K562 (cell line): ENCODE data around the gene WDR47. TPM values are rescaled to one million over a fixed set of nuclear protein-coding genes. Genes with fewer than 3 reads are reported as not detected.
A peak's percentile ranks its signal among the peaks of the same experiment; 100 is the strongest.

Experiments
- ATAC-seq: fragments of 200-7000 bp; cut with Tn5 transposase; 3 replicates; pipeline ENCODE4 v1.9.1; 2020; ENCODE audit warnings: moderate library complexity
- Bru-seq: library from RNA; stranded (reverse); fragments of 400-500 nt; gene quantifications from one replicate; lab custom pipeline; 2021; lab: Mats Ljungman, UMichigan
- BruChase-seq, 2 experiments: library from RNA; stranded (reverse); fragments of 400-500 nt; gene quantifications; one replicate each; lab custom pipeline; 2021; lab: Mats Ljungman, UMichigan
- BruUV-seq: library from RNA; stranded (reverse); fragments of 400-500 nt; replicated peaks from 2 replicates; lab custom pipeline; 2021; lab: Mats Ljungman, UMichigan
- CTCF ChIA-PET: fragments of 300-600 bp; formaldehyde crosslinking; extraction: SDS; loops from one replicate; lab custom pipeline; 2021; ENCODE audit warnings: low intra/inter-chr PET ratio; lab: Yijun Ruan, JAX
- POLR2A ChIA-PET: fragments of 300-600, 350-650 bp; sonication (Branson Sonifier 250); formaldehyde crosslinking; extraction: SDS; loops from one replicate; lab custom pipeline; 2021; ENCODE audit warnings: antibody characterized with exemption, inconsistent platforms; lab: Yijun Ruan, JAX
- DNase-seq, 4 experiments: peaks; one replicate each; pipeline versions ENCODE4 v3.0.0 to v3.0.0-alpha.2; 2011 to 2018; ENCODE audit warnings: low spot score in 3 of 4, mixed read lengths in 3 of 4; ENCODE audit errors: extremely low read depth in 1 of 4
- FAIRE-seq: peaks from 2 replicates; lab custom pipeline; 2011; peaks lifted over from hg19 to GRCh38; lab: Jason Lieb, UNC
- H2AFZ ChIP-seq: 2 replicates; pipeline ENCODE4 v1.6.0; 2011; ENCODE audit warnings: low read depth, low read length, control low read depth, inconsistent platforms
- H3K27ac ChIP-seq: fragments of 200-600 bp; 3 replicates; pipeline ENCODE4 v1.8.0; 2011; ENCODE audit warnings: low read depth, mild to moderate bottlenecking, control low read depth, inconsistent platforms, low read length, moderate library complexity, mixed read lengths; ENCODE audit errors: extremely low read depth
- H3K27me3 ChIP-seq, 2 experiments: fragments of 300-600 bp in 1 of 2; 2 replicates in 1 of 2; 3 replicates in 1 of 2; pipeline versions ENCODE4 v1.6.0 to v1.8.0; 2011; ENCODE audit warnings: inconsistent platforms in 2 of 2, low read length in 2 of 2, mild to moderate bottlenecking in 1 of 2, mixed read lengths in 1 of 2, moderate library complexity in 1 of 2; ENCODE audit not compliant: control insufficient read depth in 2 of 2, insufficient read depth in 2 of 2
- H3K36me3 ChIP-seq: fragments of 300-600 bp; 3 replicates; pipeline ENCODE4 v1.8.0; 2011; ENCODE audit warnings: mild to moderate bottlenecking, low read length, inconsistent platforms; ENCODE audit not compliant: control insufficient read depth, insufficient read depth
- H3K4me1 ChIP-seq, 2 experiments: fragments of 200-600 bp in 1 of 2; replicated peaks in 1 of 2; 2 replicates in 1 of 2; 3 replicates in 1 of 2; pipeline versions ENCODE4 v1.5.1 to v1.8.0; 2011; ENCODE audit warnings: inconsistent platforms in 2 of 2, low read length in 2 of 2, mild to moderate bottlenecking in 1 of 2, mixed read lengths in 1 of 2, moderate library complexity in 1 of 2; ENCODE audit not compliant: control insufficient read depth in 2 of 2, insufficient read depth in 2 of 2
- H3K4me2 ChIP-seq: 2 replicates; pipeline ENCODE4 v1.6.1; 2011; ENCODE audit warnings: low read length, control low read depth, inconsistent platforms, mixed read lengths; ENCODE audit not compliant: insufficient read depth
- H3K4me3 ChIP-seq: fragments of 200-600 bp; sonication (generic), shearing (Covaris generic); 2 replicates; pipeline ENCODE4 v1.5.1; 2016; ENCODE audit warnings: control low read depth, inconsistent platforms
- H3K79me2 ChIP-seq: fragments of 200-600 bp; 3 replicates; pipeline ENCODE4 v1.8.0; 2011; ENCODE audit warnings: low read length, inconsistent platforms; ENCODE audit not compliant: control insufficient read depth, insufficient read depth
- H3K9ac ChIP-seq, 2 experiments: 2 replicates each; pipeline versions ENCODE4 v1.6.0 to v1.6.1; 2011; ENCODE audit warnings: low read depth in 2 of 2, low read length in 2 of 2, control low read depth in 1 of 2, inconsistent platforms in 1 of 2, mild to moderate bottlenecking in 1 of 2, mixed read lengths in 1 of 2; ENCODE audit not compliant: insufficient read depth in 1 of 2
- H3K9me1 ChIP-seq: one replicate; pipeline ENCODE4 v1.6.0; 2011; ENCODE audit warnings: inconsistent platforms, mild to moderate bottlenecking, low read length, moderate library complexity; ENCODE audit not compliant: control insufficient read depth, insufficient read depth
- H3K9me3 ChIP-seq: replicated peaks from 2 replicates; pipeline ENCODE4 v1.5.1; 2011; ENCODE audit warnings: low read depth, low read length, inconsistent platforms; ENCODE audit not compliant: control insufficient read depth, insufficient read depth
- H4K20me1 ChIP-seq: replicated peaks from 2 replicates; pipeline ENCODE4 v1.6.1; 2011; ENCODE audit warnings: low read length, inconsistent platforms, mixed read lengths; ENCODE audit not compliant: control insufficient read depth, insufficient read depth
- EP300 ChIP-seq: IDR thresholded peaks from 2 replicates; pipeline ENCODE4 v1.6.1; 2012; ENCODE audit warnings: low read length, improper control_type of control experiment
- HCFC1 ChIP-seq: IDR thresholded peaks from 2 replicates; pipeline ENCODE4 v1.6.1; 2012; ENCODE audit warnings: low read depth, low read length, improper control_type of control experiment
- MTA3 ChIP-seq: fragments of 450-650 bp; formaldehyde crosslinking; IDR thresholded peaks from 2 replicates; pipeline ENCODE4 v1.6.1; 2017; ENCODE audit warnings: mild to moderate bottlenecking, borderline replicate concordance
- NCOA6 ChIP-seq: fragments of 450-650 bp; IDR thresholded peaks from 2 replicates; pipeline ENCODE4 v1.6.1; 2017; ENCODE audit warnings: mild to moderate bottlenecking
- POLR2A ChIP-seq: fragments of 450-650 bp; conservative IDR thresholded peaks from 2 replicates; pipeline ENCODE4 v1.6.1; 2016
- TEAD2 ChIP-seq: fragments of 450-650 bp; IDR thresholded peaks from 2 replicates; pipeline ENCODE4 v1.6.1; 2016; ENCODE audit warnings: missing genetic modification characterization, control low read depth, missing compliant biosample characterization
- TRIM24 ChIP-seq, 2 experiments: fragments of 450-650 bp; IDR thresholded peaks; 2 replicates each; pipeline ENCODE4 v1.6.1; 2016
- ZNF655 ChIP-seq: fragments of 250-450 bp; sonication (Bioruptor Pico); IDR thresholded peaks from 2 replicates; pipeline ENCODE4 v1.5.0; 2021
- WGBS: fragments of 100-300 bp; shearing (Covaris generic); methylation state at CpG from one replicate; pipeline ENCODE4 v1.1.6; 2016; ENCODE audit warnings: low coverage, mixed read lengths; ENCODE audit not compliant: insufficient coverage; ENCODE audit errors: missing lambda C conversion rate; 5-methylcytosine and 5-hydroxymethylcytosine counted together
- in situ Hi-C: fragments of 300-500 bp; cut with MboI; formaldehyde crosslinking; loops from 4 replicates; pipeline ENCODE4 v1.15.0; 2018; ENCODE audit warnings: inconsistent platforms, mixed read lengths
- intact Hi-C: fragments of 100-400 bp; cut with micrococcal nuclease; formaldehyde crosslinking; loops from 2 replicates; pipeline ENCODE4 v1.14.2; 2022
- long read RNA-seq, 3 experiments: library from polyadenylated mRNA in 2 of 3; library from RNA in 1 of 3; unstranded in 2 of 3; stranded (forward) in 1 of 3; transcript quantifications; one replicate each; pipeline ENCODE4 v2.0.0, GENCODE V29; 2019 to 2022
- polyA minus RNA-seq, 3 experiments: library from RNA; depleted of rRNA, polyadenylated mRNA; stranded (reverse); fragments of >200 nt; gene quantifications; 2 replicates each; pipeline ENCODE4 v1.2.3, GENCODE V29; 2011
- polyA plus RNA-seq, 8 experiments: library from polyadenylated mRNA; depleted of rRNA in 4 of 8; stranded (reverse) in 5 of 8; unstranded in 3 of 8; fragments of >200 nt; fragmentation: Nextera tagmentation in 2 of 8; fragmentation: Illumina TruSeq in 1 of 8; extraction: Ambion mirVana in 2 of 8; extraction: Trizol in 1 of 8; gene quantifications; 2 replicates each; pipeline versions ENCODE4 v1.2.1 to v1.2.3, GENCODE V29; 2011 to 2014; ENCODE audit warnings: inconsistent platforms in 1 of 8, missing spikeins in 1 of 8
- total RNA-seq, 7 experiments: library from RNA; depleted of rRNA in 6 of 7; stranded (reverse); fragments of >200 nt in 6 of 7; fragmentation: Illumina TruSeq in 2 of 7; extraction: Trizol in 2 of 7; gene quantifications; 2 replicates each; pipeline versions ENCODE4 v1.2.1 to v1.2.3, GENCODE V29; 2011 to 2021; ENCODE audit warnings: low replicate concordance in 1 of 7
- TF ChIP-seq, protein P1 (sequence below): sonication (generic); formaldehyde crosslinking; IDR thresholded peaks from 2 replicates; pipeline ENCODE4 v1.8.1; 2023; ENCODE audit warnings: mild to moderate bottlenecking, missing genetic modification reagents

Gene WDR47
- 11.7 and 26.2 TPM in 2 replicates for total RNA-seq (2011; cell fraction: chromatin; rRNA removed; ENCODE audit: low replicate concordance)
- total RNA-seq (2011; cell fraction: nucleolus; rRNA removed), result 6.7 and 9.2 TPM in 2 replicates
- 8.9 and 9.0 TPM in 2 replicates for total RNA-seq (2011; cell fraction: nucleoplasm; rRNA removed)
- 3.5 and 3.8 TPM in 2 replicates for total RNA-seq (2014; rRNA removed)
- total RNA-seq (2014; rRNA removed; fragmentation: Illumina TruSeq; extraction: Trizol), result 6.1 and 6.8 TPM in 2 replicates
- 6.6 and 6.7 TPM in 2 replicates for total RNA-seq (2015; rRNA removed; fragmentation: Illumina TruSeq; extraction: Trizol)
- total RNA-seq (2021), result 6.1 and 9.6 TPM in 2 replicates
- polyA plus RNA-seq (2011; rRNA removed), result 8.8 and 10.1 TPM in 2 replicates
- 1.6 and 3.7 TPM in 2 replicates for polyA plus RNA-seq (2011; cell fraction: cytosol; rRNA removed)
- polyA plus RNA-seq (2011; cell fraction: nucleus; rRNA removed), result 6.2 and 8.8 TPM in 2 replicates
- polyA plus RNA-seq (2012), result 3.9 and 4.1 TPM in 2 replicates
- polyA plus RNA-seq (2014; fragmentation: Illumina TruSeq; extraction: Trizol), result 4.5 and 4.9 TPM in 2 replicates
- 1 to 10 TPM; 1.3 to 2.0 TPM for polyA plus RNA-seq (2014; fragmentation: Nextera tagmentation; extraction: Ambion mirVana)
- polyA plus RNA-seq (2014; rRNA removed), result 3.9 and 4.0 TPM in 2 replicates
- polyA minus RNA-seq (2011; rRNA and poly(A)+ RNA removed), result 16.2 and 16.3 TPM in 2 replicates
- 5.5 and 12.3 TPM in 2 replicates for polyA minus RNA-seq (2011; cell fraction: cytosol; rRNA and poly(A)+ RNA removed)
- polyA minus RNA-seq (2011; cell fraction: nucleus; rRNA and poly(A)+ RNA removed), result 7.4 and 9.4 TPM in 2 replicates
- Bru-seq, nascent RNA, result percentile 64 among the genes with signal in this experiment
- BruChase-seq, experiment 1, labeled RNA remaining after a 2-hour chase, result percentile 69 among the genes with signal in this experiment
- BruChase-seq, experiment 2, labeled RNA remaining after a 6-hour chase, result percentile 69 among the genes with signal in this experiment
- long read RNA-seq, experiment 1, full-length matches to known transcripts, result 4 of 7 reads
- long read RNA-seq, experiment 1, partial matches to known transcripts, result 1 of 7 reads
- long read RNA-seq, experiment 1, other reads (novel, unspliced or antisense), result 2 of 7 reads
- long read RNA-seq, experiment 2, full-length matches to known transcripts, result 1 of 2 reads
- long read RNA-seq, experiment 2, partial matches to known transcripts, result 0 of 2 reads
- long read RNA-seq, experiment 2, other reads (novel, unspliced or antisense), result 1 of 2 reads
- long read RNA-seq, experiment 3, result 0 reads

DNA sequence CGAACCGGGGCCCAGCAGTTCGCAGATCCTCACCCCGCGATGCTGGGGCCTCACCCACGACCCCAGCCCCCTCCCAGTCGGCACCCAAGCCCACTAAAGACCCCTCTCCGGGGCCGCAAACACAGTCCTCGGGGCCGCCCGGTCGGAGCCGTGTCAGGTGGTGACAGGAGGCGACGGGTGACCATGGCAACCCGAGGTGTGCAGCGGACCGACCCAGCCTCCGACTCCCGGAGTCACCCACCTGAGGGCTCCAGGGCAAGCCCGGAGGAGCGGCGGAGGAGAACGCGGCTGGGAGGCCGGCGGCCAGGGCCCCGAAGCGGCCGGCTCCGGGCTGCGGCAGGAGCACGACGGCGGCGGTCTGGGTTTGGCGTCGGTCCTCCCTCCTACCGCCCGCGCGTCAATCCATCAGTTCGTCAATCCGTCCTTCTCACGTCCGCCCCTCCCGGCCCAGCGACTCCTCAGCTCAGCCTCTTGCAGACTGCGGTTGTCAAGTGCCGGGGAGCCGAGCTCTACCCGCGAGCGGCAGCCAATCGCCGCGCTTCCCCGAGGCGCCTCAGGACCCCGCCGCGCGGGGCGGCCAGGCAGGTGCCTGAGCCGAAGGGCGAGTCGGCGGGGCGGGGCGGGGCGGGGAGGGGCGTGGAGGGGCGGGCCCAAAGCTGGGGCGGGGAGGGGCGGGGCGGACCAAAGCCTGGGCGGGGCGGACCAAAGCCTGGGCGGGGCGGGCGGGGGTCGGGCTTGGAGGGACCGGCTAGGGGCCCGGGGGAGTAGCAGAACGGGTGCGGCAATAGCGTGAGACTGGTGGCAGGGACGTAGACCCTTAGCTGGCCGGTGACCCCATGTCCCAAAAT is at the start of gene WDR47:
WDR47 (minus strand) TSS at position 482 of the 848 bp plus-strand sequence. CDS start 18,590 bp downstream, outside the sequence.
- peak; percentile 99 for DNase-seq
- Histone ChIP-seq H3K4me1 (peaks cover 8 to 12% of the 10 kb centered on the region in 2 experiments; a peak in 4 of 5 replicates), H3K4me3 (peak within 1 kb of the TSS; percentile 87), H3K36me3 (no peaks in the 10 kb centered on the region), H3K79me2 (peaks cover 22% of the 10 kb centered on the region), H2AFZ (peak within 1 kb of the TSS; percentile 99), H3K9me3 (no peaks in the 10 kb centered on the region), H4K20me1 (no peaks in the 10 kb centered on the region), H3K9ac (peak within 1 kb of the TSS; percentile 62 to 89), H3K27me3 (no peaks in the 10 kb centered on the region), H3K27ac (peak within 1 kb of the TSS; percentile 63), H3K9me1 (no peaks in the 10 kb centered on the region), H3K4me2 (peak within 1 kb of the TSS; percentile 91)
- peak; percentile 89 for FAIRE-seq
- peak; percentile 99 for ATAC-seq
- ChIA-PET CTCF (no interaction called here), POLR2A (interaction anchor here (0.6 to 1.9 kb wide), 12 partner anchors 8 to 943 kb away, joined by 3 to 5 read pairs (median 4); partner anchors contain the start of genes AHCYL1 and CLCC1)
- no TSS peak for BruUV-seq
- intact Hi-C loops (loop anchor here (1.0 to 5.0 kb wide), 3 partner anchors 34 to 80 kb away; partner anchors contain the start of genes CLCC1, ELAPOR1 and TAF13), in situ Hi-C loops (no loop called here)
- WGBS, result 1% methylated on average over 61 of the region's 90 CpGs
- TF ChIP-seq HCFC1 (peak; percentile 62), TRIM24 (IDR thresholded peaks at IDR 0.05) (peak in 1 of 2 experiments; percentile 48; a peak in 2 of 4 replicates), MTA3 (peak; percentile 87; the same call in 1 of the 2 replicates), NCOA6 (peak; percentile 87), EP300 (no peak), TEAD2 (tag) (no peak), POLR2A (peak; percentile 87), ZNF655 (CRISPR knock-in tag) (no peak)
- TF ChIP-seq, protein P1, sequence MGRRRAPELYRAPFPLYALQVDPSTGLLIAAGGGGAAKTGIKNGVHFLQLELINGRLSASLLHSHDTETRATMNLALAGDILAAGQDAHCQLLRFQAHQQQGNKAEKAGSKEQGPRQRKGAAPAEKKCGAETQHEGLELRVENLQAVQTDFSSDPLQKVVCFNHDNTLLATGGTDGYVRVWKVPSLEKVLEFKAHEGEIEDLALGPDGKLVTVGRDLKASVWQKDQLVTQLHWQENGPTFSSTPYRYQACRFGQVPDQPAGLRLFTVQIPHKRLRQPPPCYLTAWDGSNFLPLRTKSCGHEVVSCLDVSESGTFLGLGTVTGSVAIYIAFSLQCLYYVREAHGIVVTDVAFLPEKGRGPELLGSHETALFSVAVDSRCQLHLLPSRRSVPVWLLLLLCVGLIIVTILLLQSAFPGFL, result no peak
